GM12864 (cell line): Measurements from ENCODE around the gene ESAM.

Experiments
- DNase-seq: peaks from one replicate; pipeline ENCODE4 v3.0.0-alpha.2; 2011; ENCODE audit warnings: low read depth
- H3K4me3 ChIP-seq: 2 replicates; pipeline ENCODE4 v1.5.1; 2011; ENCODE audit warnings: mild to moderate bottlenecking, low read depth, low read length, control low read depth
- CTCF ChIP-seq: IDR thresholded peaks from 2 replicates; pipeline ENCODE4 v1.5.1; 2011; ENCODE audit warnings: low read depth, mild to moderate bottlenecking, moderate library complexity, low read length, control low read depth, inconsistent platforms; ENCODE audit errors: missing control alignments

ESAM gene

GRCh38 chr11:124718801-124719200 is 43.3 kb downstream of the ESAM start:
- no peak overlapping the region for H3K4me3 ChIP-seq
- TF ChIP-seq CTCF = no peak
- DNase-seq = no peak

- no peak overlapping the region for H3K4me3 ChIP-seq
- no peak for TF ChIP-seq CTCF
Measured at GRCh38 chr11:124717786-124718651, 44.1 kb downstream of the ESAM start.

GRCh38 chr11:124717421-124717785 is 44.7 kb downstream of the ESAM start:
- DNase-seq = no peak
- no peak overlapping the region for H3K4me3 ChIP-seq
- TF ChIP-seq CTCF = no peak

More at GRCh38 chr11:124717786-124718651, 44.1 kb downstream of the ESAM start:
- no peak for DNase-seq

GRCh38 chr11:124716591-124716990 is 45.5 kb downstream of the ESAM start:
- DNase-seq = no peak
- no peak overlapping the region for H3K4me3 ChIP-seq
- TF ChIP-seq CTCF = no peak

- no peak overlapping the region for H3K4me3 ChIP-seq
- no peak for TF ChIP-seq CTCF
- DNase-seq = no peak
Measured at GRCh38 chr11:124712392-124712791, 49.7 kb downstream of the ESAM start.

GRCh38 chr11:124707829-124708228 is 54.3 kb downstream of the ESAM start:
- TF ChIP-seq CTCF = no peak
- no peak for DNase-seq
- H3K4me3 ChIP-seq = no peak overlapping the region
